Activated CD8-positive, alpha-beta memory T cell treated with anti-CD3 and anti-CD28 coated beads, Interleukin-2, amount 50 U/mL, for 4 hours (primary cell): ENCODE data around the gene ADRA2C.

Source experiments
- DNase-seq: peaks from one replicate; pipeline ENCODE4 v3.0.0-alpha.2; 2020

The ADRA2C gene

GRCh38 chr4:3735196-3735595 is 31.0 kb upstream of the ADRA2C start:
- no peak for DNase-seq

- no peak for DNase-seq
Observed at GRCh38 chr4:3736290-3736689, 29.9 kb upstream of the ADRA2C start.

- no peak for DNase-seq
Observed at GRCh38 chr4:3736806-3737205, 29.4 kb upstream of the ADRA2C start.

DNA sequence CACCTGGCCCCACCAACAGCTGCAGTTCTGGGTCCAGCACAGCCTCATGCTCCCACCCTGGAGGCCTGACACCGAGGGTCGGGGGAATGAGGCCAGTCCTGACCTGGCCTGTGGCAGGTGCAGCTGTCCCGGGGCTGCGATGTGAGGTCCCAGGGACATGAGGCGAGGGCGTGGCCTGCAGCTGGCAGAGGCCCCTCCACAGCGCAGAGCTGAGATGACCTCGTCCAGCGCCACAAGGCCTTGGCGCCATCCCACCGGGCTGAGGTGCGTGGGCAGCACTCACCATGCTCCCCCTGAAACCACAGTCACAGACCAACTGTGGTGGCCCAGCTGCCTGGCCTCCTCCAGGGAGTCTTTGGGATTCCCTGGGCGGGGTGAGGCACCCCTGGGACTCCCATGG is 26.6 kb upstream of the ADRA2C start:
- DNase-seq = no peak

GRCh38 chr4:3740256-3740655 is 25.9 kb upstream of the ADRA2C start:
- DNase-seq = no peak

DNA sequence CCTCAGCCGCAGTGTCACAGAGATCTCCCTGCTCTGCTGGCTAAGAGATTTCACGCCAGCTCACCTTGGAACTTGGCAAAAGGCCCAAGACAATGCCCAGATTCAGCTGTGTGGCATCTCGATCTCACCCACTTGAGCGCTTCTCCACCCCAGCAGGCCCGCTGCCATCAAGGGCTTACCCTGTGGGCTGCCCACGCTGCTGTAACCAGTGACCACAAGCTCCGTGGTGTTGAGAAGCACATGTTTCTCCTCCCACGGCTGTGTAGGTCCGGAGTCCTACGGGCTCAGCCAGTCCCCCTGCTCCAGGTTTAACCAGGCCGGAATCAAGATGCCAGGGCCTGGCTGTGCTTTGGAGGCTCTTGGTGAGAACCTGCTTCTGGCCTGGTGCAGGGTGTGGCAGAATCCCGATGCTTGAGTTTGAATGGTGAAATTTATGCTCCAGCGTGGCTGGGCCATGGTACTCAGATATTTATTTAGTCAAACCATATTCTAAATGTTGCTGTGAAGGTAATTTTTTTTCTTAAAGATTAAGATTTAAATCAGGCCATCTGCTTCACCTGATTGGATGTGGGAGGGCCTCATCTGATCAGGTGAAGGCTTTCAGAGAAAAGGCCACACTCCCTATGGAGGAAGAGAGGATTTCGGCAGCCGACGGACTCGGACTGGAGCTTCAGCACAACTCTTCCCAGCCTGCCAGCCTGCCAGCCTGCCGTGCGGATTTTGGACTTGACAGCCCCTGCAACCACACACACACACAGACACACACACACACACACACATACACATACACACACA is 24.8 kb upstream of the ADRA2C start:
- no peak for DNase-seq

DNA sequence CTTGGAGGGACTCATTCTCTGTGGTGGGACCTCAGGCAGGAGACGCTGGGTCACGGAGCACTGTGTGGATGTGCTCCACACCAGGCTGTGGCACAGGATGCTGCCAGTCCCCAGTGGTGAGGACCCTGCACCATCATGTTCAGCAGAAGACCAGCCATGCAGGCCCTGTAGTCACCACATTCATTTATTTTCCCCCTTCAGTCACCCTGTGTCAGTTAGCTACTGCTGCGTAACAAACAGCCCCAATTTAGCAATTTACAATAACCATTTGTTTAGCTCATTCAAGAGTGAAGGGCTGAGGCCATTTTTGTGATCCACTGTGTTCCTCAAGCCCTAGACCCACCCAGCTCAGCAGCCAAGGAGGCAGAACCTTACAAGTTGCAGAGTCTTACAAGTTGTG is 23.6 kb upstream of the ADRA2C start:
- no peak for DNase-seq

DNA sequence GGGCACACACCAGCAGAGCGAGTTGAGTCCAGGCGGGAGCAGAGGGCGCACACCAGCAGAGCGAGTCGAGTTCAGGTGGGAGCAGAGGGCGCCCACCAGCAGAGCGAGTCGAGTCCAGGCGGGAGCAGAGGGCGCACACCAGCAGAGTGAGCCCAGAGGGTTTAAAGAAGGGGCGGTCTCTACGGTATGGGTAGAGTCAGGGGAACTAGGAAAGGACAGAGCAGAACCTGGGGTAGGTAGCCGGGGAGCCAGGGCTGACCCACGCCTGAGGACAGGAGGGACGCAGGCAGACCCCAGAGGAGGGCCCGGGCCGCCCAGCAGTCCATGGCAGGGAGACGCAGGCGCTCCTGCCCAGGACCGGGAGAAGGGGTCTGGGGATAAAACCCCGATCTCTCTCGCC is 22.0 kb upstream of the ADRA2C start:
- DNase-seq = no peak

DNA sequence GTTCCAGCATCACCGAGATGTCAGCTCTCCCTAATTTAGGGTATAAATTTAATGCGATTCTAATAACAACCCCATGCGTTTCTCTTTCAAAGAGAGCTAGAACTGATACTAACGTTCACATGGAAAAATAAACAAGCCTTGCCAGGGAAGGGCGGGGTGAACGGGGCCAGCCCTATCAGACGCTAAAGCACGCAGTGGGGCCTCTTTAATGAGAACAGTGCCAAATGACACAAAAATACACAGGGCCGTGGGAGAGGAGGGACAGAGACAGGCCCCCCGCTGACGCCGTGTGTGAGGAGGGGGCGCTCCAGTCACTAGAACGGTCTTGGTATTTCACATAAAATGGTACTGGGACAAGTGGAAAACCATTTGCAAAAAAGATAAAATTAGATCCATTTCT is 21.3 kb upstream of the ADRA2C start:
- no peak for DNase-seq

- DNase-seq = no peak
Observed at GRCh38 chr4:3745886-3746656, 20.1 kb upstream of the ADRA2C start.

DNA sequence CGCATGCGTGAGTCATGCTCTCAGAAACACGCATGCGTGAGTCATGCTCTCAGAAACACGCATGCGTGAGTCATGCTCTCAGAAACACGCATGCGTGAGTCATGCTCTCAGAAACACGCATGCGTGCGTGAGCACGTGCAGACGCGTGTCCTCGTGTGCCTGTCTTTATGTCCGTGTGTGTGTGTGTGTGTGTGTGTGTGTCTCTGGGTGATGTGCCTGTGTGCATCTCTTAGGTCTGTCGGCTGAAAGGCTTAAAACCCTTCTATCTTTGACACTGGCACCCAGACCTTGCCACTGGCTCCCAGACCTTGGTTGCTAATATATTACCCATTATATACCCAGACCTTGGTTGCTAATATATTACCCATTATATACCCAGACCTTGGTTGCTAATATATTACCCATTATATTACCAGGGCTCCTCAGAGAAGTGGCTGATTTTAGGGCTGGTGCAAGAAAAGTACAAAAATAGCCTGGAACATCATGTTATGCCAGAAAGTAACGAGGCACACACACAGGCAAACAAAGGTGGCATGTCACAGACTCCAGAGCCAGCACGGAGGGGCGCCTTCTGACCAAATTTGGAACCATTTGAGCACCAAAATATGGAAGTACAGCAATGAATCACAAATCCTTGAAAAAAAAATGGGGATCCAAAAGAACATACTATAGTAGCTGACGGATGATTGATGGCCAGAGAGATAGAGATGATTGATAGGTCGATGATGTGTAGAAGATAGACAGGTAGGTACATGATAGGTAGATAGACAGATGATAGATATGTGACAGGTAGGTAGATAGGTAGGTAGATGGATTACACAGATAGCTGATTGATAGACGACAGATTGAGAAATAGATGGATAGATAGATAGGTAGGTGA is 19.2 kb upstream of the ADRA2C start:
- DNase-seq = no peak

DNA sequence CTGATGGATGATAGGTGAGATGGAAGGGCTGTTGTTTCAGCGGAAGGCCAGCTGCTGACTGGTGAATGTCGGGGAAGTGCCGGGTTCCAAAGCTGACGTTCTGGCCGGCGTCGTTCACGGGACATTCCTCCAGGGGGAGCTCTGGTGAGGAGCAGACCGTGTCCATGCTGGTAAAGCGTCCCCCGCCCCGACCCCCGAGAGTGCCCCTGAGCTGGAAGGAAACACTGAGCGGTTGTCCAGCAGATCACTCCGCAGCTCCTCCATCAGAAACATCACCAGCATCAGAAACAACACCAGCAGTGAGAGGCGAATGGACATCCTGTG is 18.6 kb upstream of the ADRA2C start:
- DNase-seq = no peak

DNA sequence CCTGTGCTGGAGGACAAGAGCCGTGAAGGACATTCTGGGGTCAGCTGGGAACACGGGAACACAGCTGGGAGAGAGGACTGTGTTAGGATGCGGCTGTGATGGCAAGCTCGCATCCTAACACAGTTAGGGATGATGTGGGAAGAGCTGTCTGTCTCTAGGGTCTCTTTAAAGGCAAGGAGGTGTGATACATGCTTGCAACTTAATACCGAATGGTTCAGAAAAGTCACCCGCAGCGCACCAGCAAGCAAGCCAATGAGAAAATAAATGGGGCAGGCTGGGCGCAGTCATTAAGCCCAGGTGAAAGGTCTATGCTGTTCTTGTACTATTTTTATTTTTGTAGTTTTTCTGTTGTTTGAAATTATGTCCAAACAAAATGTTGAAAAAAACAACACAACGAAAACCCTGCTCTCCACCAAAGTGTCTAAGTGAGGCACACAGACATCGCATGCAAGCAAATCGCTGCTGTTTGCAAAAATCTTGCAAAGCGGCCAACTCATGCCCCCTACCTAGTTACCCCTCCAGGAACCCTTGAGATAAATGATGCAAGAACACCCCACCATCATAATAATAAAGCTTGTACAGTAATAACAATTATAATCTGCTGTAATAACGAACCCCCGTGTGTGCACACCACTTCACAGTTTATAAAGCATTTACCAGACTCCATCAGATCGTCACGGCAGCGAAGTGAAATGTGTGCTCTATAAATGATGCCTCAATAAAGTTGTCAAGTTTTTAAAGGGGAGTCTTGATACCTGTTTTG is 17.9 kb upstream of the ADRA2C start:
- no peak for DNase-seq

- DNase-seq = no peak
Observed at GRCh38 chr4:3749081-3749480, 17.1 kb upstream of the ADRA2C start.

DNA sequence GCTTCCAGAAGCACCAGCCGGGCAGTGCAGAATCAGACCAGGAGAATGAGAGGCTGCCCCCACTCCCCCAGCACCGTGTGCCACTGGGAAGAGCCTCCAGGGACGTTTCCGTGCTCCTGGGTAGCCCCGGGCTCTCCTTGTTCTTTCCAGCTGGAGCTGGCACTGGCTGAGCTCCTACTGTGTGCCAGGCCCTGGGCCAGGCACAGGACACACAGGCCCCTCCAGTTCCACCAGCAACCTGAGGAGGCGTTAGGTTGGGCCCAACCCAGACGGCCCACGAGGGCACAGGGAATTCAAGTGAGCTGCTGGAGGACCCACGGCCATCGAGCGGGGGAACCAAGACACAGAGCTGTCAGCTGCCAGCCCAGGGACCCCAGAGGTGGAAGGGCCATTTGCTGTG is 15.9 kb upstream of the ADRA2C start:
- DNase-seq = no peak

DNA sequence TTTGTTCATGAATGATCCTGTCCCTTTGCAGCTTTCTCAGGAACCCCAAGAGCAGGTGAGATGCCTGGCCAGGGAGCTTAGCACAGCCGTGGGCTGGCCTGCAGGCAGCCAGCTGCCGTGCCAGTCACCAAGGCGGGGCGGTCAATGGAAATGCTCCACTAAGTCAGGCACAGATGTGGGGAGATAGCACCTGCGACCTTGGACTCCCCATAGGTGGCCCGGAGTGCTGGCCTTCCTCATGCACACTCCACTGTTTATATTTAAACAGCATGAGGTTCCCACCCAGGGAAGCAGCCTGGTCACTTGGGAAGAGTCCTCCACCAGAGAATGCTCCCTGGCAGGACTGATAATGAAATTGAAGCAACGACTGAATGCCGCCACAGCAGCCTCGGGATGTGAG is 14.2 kb upstream of the ADRA2C start:
- DNase-seq = no peak

DNA sequence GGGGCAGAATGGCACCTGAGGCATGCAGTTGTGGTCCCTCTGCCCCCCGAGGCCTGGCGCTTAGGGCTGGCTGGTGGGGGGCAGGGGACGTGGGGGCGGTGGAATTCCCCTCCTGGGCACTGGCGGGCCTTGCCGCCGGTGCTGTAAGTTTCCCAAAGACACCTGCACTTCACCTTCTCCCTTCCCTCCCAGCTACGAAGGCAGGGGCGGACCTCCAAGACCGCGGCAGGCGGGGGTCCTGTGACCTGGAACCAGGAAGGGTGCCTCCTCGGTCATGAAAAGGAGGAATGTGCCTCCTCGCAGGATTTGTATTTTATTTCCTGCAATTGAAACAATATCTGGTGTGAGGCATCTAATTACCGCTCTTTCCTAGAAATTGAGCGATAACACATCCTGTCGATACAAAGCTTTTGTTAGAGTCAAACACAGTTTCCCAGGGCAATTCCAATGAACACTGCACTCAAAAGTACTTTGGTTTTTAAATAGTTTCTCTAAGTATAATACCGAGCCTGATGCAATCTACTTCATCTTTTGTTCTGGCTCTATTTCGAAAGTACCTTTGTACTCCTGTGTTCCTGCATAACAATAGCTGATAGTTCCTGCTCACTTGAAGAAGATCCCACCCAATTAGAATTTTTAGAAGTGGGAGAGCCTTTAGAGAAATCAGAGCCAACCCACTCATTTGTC is 12.3 kb upstream of the ADRA2C start:
- DNase-seq = no peak

GRCh38 chr4:3756343-3757059 is 9.7 kb upstream of the ADRA2C start:
- no peak for DNase-seq

DNA sequence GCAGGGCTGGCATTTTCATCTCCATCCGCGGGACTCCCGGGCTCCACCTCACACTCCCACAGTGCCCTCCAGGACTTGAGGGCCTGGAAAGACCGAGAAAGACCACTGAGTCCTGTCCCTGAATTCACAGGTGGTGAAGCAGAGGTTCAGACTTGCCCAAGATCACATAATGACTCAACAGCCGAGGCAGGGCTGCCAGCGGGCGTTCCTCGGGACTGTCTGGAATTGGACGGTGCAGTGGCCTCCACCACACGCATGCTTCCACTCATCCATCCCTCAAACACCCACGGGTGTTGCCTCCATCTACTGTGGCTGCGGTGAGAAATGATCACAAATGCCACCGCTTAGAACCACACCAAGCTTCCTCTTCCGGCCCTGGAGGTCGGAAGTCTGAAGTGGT is 6.9 kb upstream of the ADRA2C start:
- DNase-seq = no peak

- no peak for DNase-seq
Observed at GRCh38 chr4:3760346-3760745, 5.8 kb upstream of the ADRA2C start.

DNA sequence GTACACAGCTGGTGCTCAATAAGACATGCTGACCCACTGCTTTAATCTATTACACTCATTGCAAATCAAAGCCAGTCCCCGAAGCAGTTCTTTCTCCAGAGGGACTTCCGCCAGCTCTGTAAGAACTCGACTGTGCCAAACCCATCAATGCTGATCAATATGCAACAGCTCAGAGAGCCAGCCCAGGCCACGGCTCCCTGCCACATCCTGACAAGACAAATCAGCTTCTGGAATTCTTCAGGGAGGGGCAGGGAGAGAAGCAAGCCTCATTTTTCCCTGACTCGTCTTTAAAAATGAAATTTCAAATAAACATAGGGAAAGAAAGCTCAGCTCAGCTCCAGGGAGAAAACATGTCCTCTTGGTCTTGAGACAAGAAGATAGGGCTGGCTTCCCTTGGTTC is 5.3 kb upstream of the ADRA2C start:
- DNase-seq = no peak

GRCh38 chr4:3762264-3762663 is 3.9 kb upstream of the ADRA2C start:
- no peak for DNase-seq
